Inferior parietal cortex (tissue), 1 donor: ENCODE results near the gene ATP10A.
"Not testable (repeated sequence)": the region's sequence is repeated elsewhere in the genome, so short reads cannot be mapped to it uniquely, and the experiment has no call there.

Experiments used
- DNase-seq: peaks from one replicate; pipeline ENCODE4 v3.0.0-alpha.2; 2016; ENCODE audit errors: extremely low spot score

The ATP10A gene

GRCh38 chr15:25882466-25882865, 19.3 kb upstream of the ATP10A start:
- DNase-seq: no peak

- DNase-seq: not testable (repeated sequence)
These were observed 17.8 kb upstream of the ATP10A start for GRCh38 chr15:25880877-25881276.

GRCh38 chr15:25880411-25880810, 17.3 kb upstream of the ATP10A start:
- DNase-seq: no peak

GRCh38 chr15:25879438-25879837, 16.3 kb upstream of the ATP10A start:
- no peak for DNase-seq

GRCh38 chr15:25877681-25878080, 14.6 kb upstream of the ATP10A start:
- DNase-seq: no peak

- no peak for DNase-seq
These were observed 13.4 kb upstream of the ATP10A start for GRCh38 chr15:25876231-25877140.

- DNase-seq: no peak
These were observed 12.4 kb upstream of the ATP10A start for GRCh38 chr15:25875566-25875965.

- no peak for DNase-seq
These were observed 11.3 kb upstream of the ATP10A start for GRCh38 chr15:25874379-25874778.

- no peak for DNase-seq
These were observed 8.3 kb upstream of the ATP10A start for GRCh38 chr15:25871403-25871802.

GRCh38 chr15:25870938-25871337, 7.8 kb upstream of the ATP10A start:
- DNase-seq: no peak

GRCh38 chr15:25869701-25870100, 6.6 kb upstream of the ATP10A start:
- DNase-seq: no peak

GRCh38 chr15:25866874-25867273, 3.7 kb upstream of the ATP10A start:
- no peak for DNase-seq

GRCh38 chr15:25866251-25866650, 3.1 kb upstream of the ATP10A start:
- no peak for DNase-seq

GRCh38 chr15:25864966-25865365, 1.8 kb upstream of the ATP10A start:
- no peak for DNase-seq

GRCh38 chr15:25863968-25864580, 947 bp upstream of the ATP10A start:
- no peak for DNase-seq

GRCh38 chr15:25862472-25863110, 536 bp downstream of the ATP10A start:
- no peak for DNase-seq

- no peak for DNase-seq
These were observed 1.1 kb downstream of the ATP10A start for GRCh38 chr15:25862071-25862471.

GRCh38 chr15:25860885-25861866, 2.0 kb downstream of the ATP10A start:
- no peak for DNase-seq

GRCh38 chr15:25859838-25860645, 3.1 kb downstream of the ATP10A start:
- DNase-seq: no peak

- DNase-seq: no peak
These were observed 4.0 kb downstream of the ATP10A start for GRCh38 chr15:25858952-25859760.
